Measurements from ENCODE around the gene OR5D18.
"Not testable (repeated sequence)": the region's sequence is repeated elsewhere in the genome, so short reads cannot be mapped to it uniquely, and the experiment has no call there.

Gene OR5D18

DNA sequence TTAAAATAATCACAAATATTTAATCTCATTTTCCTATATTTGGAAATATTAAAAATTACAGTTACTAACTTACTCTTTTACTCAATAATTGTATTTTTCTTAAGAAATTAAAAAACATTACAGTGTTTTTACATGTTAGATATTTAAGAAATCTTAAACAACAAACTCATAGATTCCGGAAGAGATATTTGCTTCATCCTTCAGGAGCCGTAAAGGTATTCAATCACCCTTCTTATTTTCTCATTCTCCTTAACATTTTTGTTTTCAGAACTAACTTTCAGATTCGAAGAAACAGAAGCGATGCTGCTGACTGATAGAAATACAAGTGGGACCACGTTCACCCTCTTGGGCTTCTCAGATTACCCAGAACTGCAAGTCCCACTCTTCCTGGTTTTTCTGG lies at the start of gene OR5D18:
OR5D18 (plus strand) TSS at position 301 of the 400 bp plus-strand sequence; CDS start at position 301, 0 bp downstream.
- H3K4me1 Mint-ChIP-seq, result no peaks in the 10 kb centered on the region
- DNase-seq, result no peak
- H3K36me3 Mint-ChIP-seq, result no peaks in the 10 kb centered on the region
- H3K27ac Mint-ChIP-seq, result no peak within 1 kb of the TSS
- H3K9me3 Mint-ChIP-seq, result peaks cover 17% of the 10 kb centered on the region
- no peak within 1 kb of the TSS for H3K4me3 Mint-ChIP-seq
- CTCF ChIA-PET, result no interaction called here
- H3K27me3 Mint-ChIP-seq, result no peaks in the 10 kb centered on the region

GRCh38 chr11:55773138-55773537 lies 46.3 kb upstream of the OR5D18 start, which contains the start of gene OR5D13:
TSS of gene OR5D13 (plus strand) at chr11:55773438. CDS start at chr11:55773438, 0 bp downstream.
- Mint-ChIP-seq H3K27me3 (no peaks in the 10 kb centered on the region), H3K4me1 (no peaks in the 10 kb centered on the region), H3K27ac (no peak within 1 kb of the TSS), H3K36me3 (no peaks in the 10 kb centered on the region), H3K9me3 (peaks cover 4% of the 10 kb centered on the region), H3K4me3 (no peak within 1 kb of the TSS)
- CTCF ChIA-PET, result no interaction called here
- DNase-seq, result no peak

DNA sequence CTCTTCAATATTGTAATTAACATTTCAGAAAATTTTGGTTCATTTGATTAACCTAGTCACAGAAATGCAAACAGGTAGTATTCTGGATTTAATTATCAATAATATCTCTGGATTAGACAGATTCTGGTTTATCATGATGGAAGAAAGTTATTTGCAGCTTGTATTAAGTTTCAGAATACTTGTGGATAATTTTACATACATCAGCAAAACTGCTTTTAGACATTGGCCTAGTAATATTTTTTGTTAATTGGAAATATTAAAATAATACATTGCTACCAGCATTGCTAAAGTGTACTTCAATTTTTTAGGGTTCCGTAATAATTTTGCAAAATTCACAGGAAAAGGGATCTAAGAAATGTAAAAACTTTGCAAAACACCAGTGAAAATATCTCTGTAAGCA lies 27.8 kb upstream of the OR5D18 start:
- Mint-ChIP-seq H3K9me3 (peaks cover 17% of the 10 kb centered on the region), H3K4me3 (no peak overlapping the region), H3K4me1 (no peaks in the 10 kb centered on the region), H3K27me3 (no peaks in the 10 kb centered on the region), H3K36me3 (no peaks in the 10 kb centered on the region), H3K27ac (no peak overlapping the region)
- CTCF ChIA-PET, result no interaction called here
- no peak for DNase-seq

DNA sequence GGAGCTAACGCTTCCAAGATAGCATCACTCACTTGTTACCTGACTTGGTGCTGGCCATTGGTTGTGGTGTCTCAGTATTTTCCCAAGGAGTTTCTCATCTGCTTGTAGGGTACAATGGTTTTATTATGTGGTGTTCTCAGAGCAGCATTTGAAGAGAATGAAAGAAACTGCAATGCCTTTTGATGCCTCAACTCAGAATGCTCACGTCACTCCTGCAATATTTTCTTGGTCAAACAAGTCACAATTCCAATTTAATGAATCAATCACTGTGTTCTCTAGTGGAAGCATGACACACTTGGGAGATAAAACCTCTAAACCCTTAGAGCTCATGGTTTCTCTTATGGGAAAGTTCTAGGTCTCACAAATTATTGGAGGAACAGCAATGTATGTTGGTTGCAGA lies 26.1 kb upstream of the OR5D18 start:
- no peaks in the 10 kb centered on the region for H3K27me3 Mint-ChIP-seq
- CTCF ChIA-PET, result no interaction called here
- peaks cover 9% of the 10 kb centered on the region for H3K9me3 Mint-ChIP-seq
- no peak for DNase-seq
- H3K36me3 Mint-ChIP-seq, result no peaks in the 10 kb centered on the region
- H3K27ac Mint-ChIP-seq, result no peak overlapping the region
- no peak overlapping the region for H3K4me3 Mint-ChIP-seq
- H3K4me1 Mint-ChIP-seq, result no peaks in the 10 kb centered on the region

DNA sequence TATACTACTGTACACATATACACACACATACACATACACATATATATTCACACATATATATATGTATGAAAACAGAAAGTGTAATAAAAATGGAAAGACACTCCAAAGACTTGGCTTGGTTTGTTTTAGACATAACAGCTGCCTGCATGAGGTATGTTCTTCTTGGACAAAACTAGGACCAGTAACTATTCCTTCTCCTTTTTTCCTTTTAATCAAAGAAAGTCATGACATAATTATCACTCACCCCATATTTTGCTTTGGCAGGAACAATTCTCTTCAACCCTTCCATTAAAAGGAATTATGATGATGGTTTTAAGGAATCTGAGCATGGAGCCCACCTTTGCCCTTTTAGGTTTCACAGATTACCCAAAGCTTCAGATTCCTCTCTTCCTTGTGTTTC lies 24.2 kb upstream of the OR5D18 start, which contains the start of gene OR5D14:
OR5D14 (plus strand) TSS at position 301 of the 400 bp plus-strand sequence; CDS start at position 301, 0 bp downstream.
- no peak for DNase-seq
- Mint-ChIP-seq H3K36me3 (no peaks in the 10 kb centered on the region), H3K4me3 (no peak within 1 kb of the TSS), H3K27me3 (no peaks in the 10 kb centered on the region), H3K9me3 (peaks cover 21% of the 10 kb centered on the region), H3K4me1 (no peaks in the 10 kb centered on the region), H3K27ac (no peak within 1 kb of the TSS)
- CTCF ChIA-PET, result no interaction called here

- H3K9me3 Mint-ChIP-seq, result peaks cover 25% of the 10 kb centered on the region
Observed at GRCh38 chr11:55806248-55806647, 13.2 kb upstream of the OR5D18 start.

DNA sequence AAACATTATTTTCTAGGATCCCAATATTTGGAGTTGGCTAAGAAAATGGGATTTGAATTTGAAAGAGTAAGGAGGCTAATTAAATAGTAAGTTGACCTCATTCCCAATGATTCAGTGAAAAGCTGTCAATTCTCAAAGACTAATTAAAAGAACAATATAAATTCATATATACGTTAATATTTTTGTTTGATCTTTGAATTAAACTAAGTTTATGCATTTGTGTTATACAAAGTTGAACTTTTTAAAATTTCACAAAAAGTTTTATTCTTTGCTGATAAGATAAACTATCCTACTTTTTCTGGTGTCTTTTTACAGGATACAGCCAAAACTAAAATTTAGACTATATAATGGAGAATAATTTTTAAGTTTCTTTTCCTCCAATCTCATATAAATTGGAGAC lies 8.4 kb upstream of the OR5D18 start, which contains the start of gene OR5L1:
OR5L1 (plus strand) TSS at position 301 of the 400 bp plus-strand sequence. CDS start 100 bp downstream, outside the sequence.
- no peak for DNase-seq
- H3K36me3 Mint-ChIP-seq, result no peaks in the 10 kb centered on the region
- CTCF ChIA-PET, result no interaction called here
- H3K27me3 Mint-ChIP-seq, result no peaks in the 10 kb centered on the region
- H3K27ac Mint-ChIP-seq, result no peak within 1 kb of the TSS
- no peak within 1 kb of the TSS for H3K4me3 Mint-ChIP-seq
- H3K4me1 Mint-ChIP-seq, result no peaks in the 10 kb centered on the region
- H3K9me3 Mint-ChIP-seq, result peaks cover 21% of the 10 kb centered on the region

More at GRCh38 chr11:55806248-55806647, 13.2 kb upstream of the OR5D18 start:
- Mint-ChIP-seq H3K4me1 (no peaks in the 10 kb centered on the region), H3K27ac (no peak overlapping the region), H3K4me3 (no peak overlapping the region), H3K36me3 (no peaks in the 10 kb centered on the region), H3K27me3 (no peaks in the 10 kb centered on the region)
- DNase-seq, result no peak
- CTCF ChIA-PET, result no interaction called here

DNA sequence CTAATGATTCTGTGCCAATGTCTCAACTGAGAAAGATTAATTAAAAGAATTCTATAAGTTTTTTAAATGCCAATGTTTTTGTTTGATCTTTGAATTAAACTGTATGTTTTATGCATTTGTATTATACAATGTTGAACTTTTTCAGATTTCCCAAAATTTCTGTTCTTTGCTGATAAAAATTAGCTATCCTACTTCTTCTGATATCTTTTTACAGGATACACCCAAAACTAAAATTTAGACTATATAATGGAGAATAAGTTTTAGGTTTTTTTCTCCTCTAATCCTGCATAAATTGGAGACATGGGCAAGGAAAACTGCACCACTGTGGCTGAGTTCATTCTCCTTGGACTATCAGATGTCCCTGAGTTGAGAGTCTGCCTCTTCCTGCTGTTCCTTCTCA lies 7.5 kb downstream of the OR5D18 start, which contains the start of gene OR5L2:
OR5L2 (plus strand) TSS at position 301 of the 400 bp plus-strand sequence; CDS start at position 301, 0 bp downstream.
- Mint-ChIP-seq H3K36me3 (no peaks in the 10 kb centered on the region), H3K4me1 (no peaks in the 10 kb centered on the region), H3K27me3 (no peaks in the 10 kb centered on the region), H3K27ac (no peak within 1 kb of the TSS), H3K4me3 (no peak within 1 kb of the TSS), H3K9me3 (peaks cover 13% of the 10 kb centered on the region)
- CTCF ChIA-PET, result no interaction called here
- DNase-seq, result no peak

- H3K36me3 Mint-ChIP-seq, result no peaks in the 10 kb centered on the region
- H3K9me3 Mint-ChIP-seq, result peaks cover 16% of the 10 kb centered on the region
- H3K27me3 Mint-ChIP-seq, result no peaks in the 10 kb centered on the region
- CTCF ChIA-PET, result no interaction called here
- H3K4me3 Mint-ChIP-seq, result no peak within 1 kb of the TSS
- no peaks in the 10 kb centered on the region for H3K4me1 Mint-ChIP-seq
- no peak within 1 kb of the TSS for H3K27ac Mint-ChIP-seq
- DNase-seq, result no peak
Observed at GRCh38 chr11:55838452-55838851, 19.0 kb downstream of the OR5D18 start, which contains the start of gene OR5D16. TSS of gene OR5D16 (plus strand) at chr11:55838752. CDS start at chr11:55838752, 0 bp downstream.

DNA sequence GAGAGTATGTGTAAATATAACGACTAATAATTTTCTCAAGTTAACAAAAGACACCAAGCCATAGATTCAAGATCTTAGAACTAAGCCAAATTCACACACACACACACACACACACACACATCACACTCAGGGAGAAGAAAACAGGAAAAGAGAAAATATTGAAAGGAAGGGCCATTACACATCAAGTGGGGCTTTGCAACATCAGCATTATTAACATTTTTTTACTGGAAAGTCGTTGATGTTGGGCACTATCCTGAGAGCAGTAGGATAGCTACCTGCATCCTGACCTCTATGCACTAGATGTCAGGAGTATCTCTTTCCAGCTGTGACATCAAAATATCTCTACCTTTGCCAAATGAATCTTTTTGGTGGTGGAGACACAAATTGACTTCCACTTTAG lies 28.0 kb downstream of the OR5D18 start:
- CTCF ChIA-PET, result no interaction called here

GRCh38 chr11:55849037-55849436 lies 29.6 kb downstream of the OR5D18 start:
- Mint-ChIP-seq H3K9me3 (peaks cover 17% of the 10 kb centered on the region), H3K36me3 (no peaks in the 10 kb centered on the region), H3K4me1 (no peaks in the 10 kb centered on the region), H3K4me3 (no peak overlapping the region), H3K27me3 (no peaks in the 10 kb centered on the region), H3K27ac (no peak overlapping the region)
- CTCF ChIA-PET, result no interaction called here
- no peak for DNase-seq

More for the DNA sequence above, 28.0 kb downstream of the OR5D18 start:
- Mint-ChIP-seq H3K4me3 (no peak overlapping the region), H3K9me3 (peaks cover 16% of the 10 kb centered on the region), H3K36me3 (no peaks in the 10 kb centered on the region), H3K4me1 (no peaks in the 10 kb centered on the region), H3K27ac (no peak overlapping the region), H3K27me3 (no peaks in the 10 kb centered on the region)
- DNase-seq, result no peak

DNA sequence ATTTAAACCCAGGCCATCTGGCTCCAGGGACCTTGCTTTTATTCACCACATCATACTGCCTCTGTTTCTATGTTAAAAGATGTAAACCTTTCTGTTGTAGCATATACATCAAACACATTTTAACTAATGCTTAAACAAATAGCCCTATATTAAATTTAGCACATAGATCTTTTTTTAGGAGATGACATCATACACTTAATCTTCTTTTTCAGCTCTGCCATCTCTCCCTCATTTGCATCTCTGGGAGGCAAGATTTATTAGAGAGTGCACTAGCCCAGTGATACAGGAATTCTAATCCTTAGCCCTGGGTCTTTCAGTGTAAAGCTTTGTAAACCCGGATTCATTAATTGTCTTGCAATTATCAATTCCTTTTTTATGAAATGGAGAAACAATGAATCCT lies 32.7 kb downstream of the OR5D18 start:
- H3K4me1 Mint-ChIP-seq, result no peaks in the 10 kb centered on the region
- H3K4me3 Mint-ChIP-seq, result no peak overlapping the region
- no peak overlapping the region for H3K27ac Mint-ChIP-seq
- peaks cover 11% of the 10 kb centered on the region for H3K9me3 Mint-ChIP-seq
- no peaks in the 10 kb centered on the region for H3K27me3 Mint-ChIP-seq
- no peaks in the 10 kb centered on the region for H3K36me3 Mint-ChIP-seq
- CTCF ChIA-PET, result no interaction called here
- DNase-seq, result no peak

GRCh38 chr11:55854704-55855103 lies 35.3 kb downstream of the OR5D18 start:
- CTCF ChIA-PET, result no interaction called here
- H3K27ac Mint-ChIP-seq, result no peak overlapping the region
- no peaks in the 10 kb centered on the region for H3K36me3 Mint-ChIP-seq
- H3K4me1 Mint-ChIP-seq, result no peaks in the 10 kb centered on the region
- peaks cover 9% of the 10 kb centered on the region for H3K9me3 Mint-ChIP-seq
- no peaks in the 10 kb centered on the region for H3K27me3 Mint-ChIP-seq
- DNase-seq, result no peak
- H3K4me3 Mint-ChIP-seq, result no peak overlapping the region

GRCh38 chr11:55867354-55867753 lies 47.9 kb downstream of the OR5D18 start:
- DNase-seq, H3K36me3 Mint-ChIP-seq: not testable (repeated sequence)

More at GRCh38 chr11:55867354-55867753, 47.9 kb downstream of the OR5D18 start:
- H3K27me3 Mint-ChIP-seq, H3K27ac Mint-ChIP-seq, CTCF ChIA-PET, H3K4me3 Mint-ChIP-seq, H3K4me1 Mint-ChIP-seq: not testable (repeated sequence)
- peaks cover 29% of the 10 kb centered on the region for H3K9me3 Mint-ChIP-seq
